GM21737 (cell line): ENCODE data around the gene RAB23.

Experiments
- ATAC-seq: cut with Tn5 transposase; IDR thresholded peaks from one replicate; pipeline ENCODE4 v1.9.1; 2021; ENCODE audit warnings: mild to moderate bottlenecking, moderate library complexity; ENCODE audit not compliant: unreplicated experiment

The RAB23 gene

DNA sequence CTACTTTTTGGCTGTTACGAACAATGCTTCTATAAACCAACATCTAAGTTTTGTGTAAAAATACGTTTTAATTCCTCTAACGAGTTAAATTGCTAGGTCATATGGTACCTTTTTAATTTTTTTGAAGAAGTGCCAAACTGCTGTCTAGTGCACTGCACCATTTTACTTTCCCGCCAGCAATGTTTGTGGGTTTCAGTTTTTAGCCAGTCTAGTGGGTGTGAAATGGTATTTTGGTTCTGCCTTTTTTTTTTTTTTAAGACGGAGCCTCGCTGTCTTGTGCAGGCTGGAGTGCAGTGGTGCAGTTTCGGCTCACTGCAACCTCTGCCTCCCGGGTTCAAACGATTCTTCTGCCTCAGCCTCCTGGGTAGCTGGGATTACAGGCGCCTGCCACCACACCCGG, 84.1 kb downstream of the RAB23 start:
- ATAC-seq: no peak

DNA sequence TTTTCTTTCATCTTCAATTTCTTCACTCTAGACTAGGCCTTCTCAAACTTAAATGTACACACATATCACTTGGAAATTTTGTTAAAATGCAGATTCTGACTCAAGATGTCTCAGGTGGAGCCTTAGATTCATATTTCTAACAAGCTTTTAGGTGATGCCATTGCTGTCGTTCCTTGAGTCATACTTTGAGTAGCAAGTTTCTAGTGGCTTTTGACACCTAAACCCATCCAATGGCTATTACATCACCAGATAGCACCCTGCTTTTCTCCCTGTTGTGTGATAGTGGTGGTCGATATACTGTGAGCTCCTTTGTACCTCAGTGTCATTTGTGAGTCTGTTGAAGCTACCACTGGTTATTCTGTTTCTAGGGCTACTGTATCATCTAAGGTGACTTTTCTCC, 84.8 kb downstream of the RAB23 start:
- no peak for ATAC-seq
